Measurements from ENCODE around the gene ZBTB44.
"Not testable (repeated sequence)": the region's sequence is repeated elsewhere in the genome, so short reads cannot be mapped to it uniquely, and the experiment has no call there.

GRCh38 chr11:130245375-130245774 is 69.3 kb downstream of the ZBTB44 start:
- not testable (repeated sequence) for TF ChIP-seq POLR2A, CTCF, EP300, POLR2AphosphoS5 (IDR thresholded peaks at IDR 0.05)
